GM12878 (cell line): ENCODE data around the gene TCF4.

Experiments
- BHLHE40 ChIP-seq, 2 experiments: fragments of 450-650 bp in 1 of 2; IDR thresholded peaks; 2 replicates each; pipeline ENCODE4 v1.6.1; 2011 to 2017; ENCODE audit warnings: low read depth in 2 of 2, borderline replicate concordance in 1 of 2, improper control_type of control experiment in 1 of 2, low read length in 1 of 2, mild to moderate bottlenecking in 1 of 2
- BRCA1 ChIP-seq: IDR thresholded peaks from 2 replicates; pipeline ENCODE4 v1.6.1; 2011; ENCODE audit warnings: low read depth, low read length, improper control_type of control experiment
- CTCF ChIP-seq, 3 experiments: IDR thresholded peaks in 2 of 3; conservative IDR thresholded peaks in 1 of 3; 2 replicates each; pipeline ENCODE4 v1.5.1; 2011; ENCODE audit warnings: low read depth in 3 of 3, low read length in 3 of 3, mild to moderate bottlenecking in 3 of 3, control low read depth in 2 of 3, moderate library complexity in 2 of 3, inconsistent platforms in 1 of 3, mixed read lengths in 1 of 3; ENCODE audit not compliant: control insufficient read depth in 2 of 3, insufficient read depth in 1 of 3; ENCODE audit errors: extremely low read depth in 1 of 3
- E4F1 ChIP-seq: fragments of 450-650 bp; IDR thresholded peaks from 2 replicates; pipeline ENCODE4 v1.6.1; 2018; ENCODE audit warnings: borderline replicate concordance, mild to moderate bottlenecking; ENCODE audit not compliant: partially characterized antibody
- EGR1 ChIP-seq, 2 experiments: IDR thresholded peaks; 1 replicate in 1 of 2; 2 replicates in 1 of 2; pipeline ENCODE4 v1.6.1; 2011 to 2012; ENCODE audit warnings: low read depth in 2 of 2, low read length in 2 of 2, borderline replicate concordance in 1 of 2, mild to moderate bottlenecking in 1 of 2, moderate library complexity in 1 of 2
- HDAC2 ChIP-seq: fragments of 200-600 bp; sonication (generic); IDR thresholded peaks from 2 replicates; pipeline ENCODE4 v1.6.1; 2017
- HDAC6 ChIP-seq: fragments of 200-600 bp; sonication (generic); IDR thresholded peaks from one replicate; pipeline ENCODE4 v1.8.0; 2017; ENCODE audit warnings: antibody characterized with exemption; ENCODE audit not compliant: unreplicated experiment
- MEF2A ChIP-seq: IDR thresholded peaks from 2 replicates; pipeline ENCODE4 v1.6.1; 2011; ENCODE audit warnings: low read depth, mild to moderate bottlenecking, low read length, moderate library complexity; ENCODE audit not compliant: insufficient read depth
- POLR2A ChIP-seq: IDR thresholded peaks from 2 replicates; pipeline ENCODE4 v1.6.1; 2011; ENCODE audit warnings: low read depth, mild to moderate bottlenecking, low read length
- POLR2AphosphoS5 ChIP-seq: IDR thresholded peaks from 2 replicates; pipeline ENCODE4 v1.6.1; 2011; ENCODE audit warnings: mild to moderate bottlenecking, low read length, inconsistent platforms
- RAD21 ChIP-seq: IDR thresholded peaks from 2 replicates; pipeline ENCODE4 v1.6.1; 2011; ENCODE audit warnings: mild to moderate bottlenecking, low read depth, low read length, moderate library complexity; ENCODE audit not compliant: insufficient read depth
- SP1 ChIP-seq: IDR thresholded peaks from one replicate; pipeline ENCODE4 v1.6.1; 2011; ENCODE audit warnings: low read depth, low read length
- USF1 ChIP-seq: IDR thresholded peaks from 2 replicates; pipeline ENCODE4 v1.6.1; 2011; ENCODE audit warnings: borderline replicate concordance, low read depth, mild to moderate bottlenecking, moderate library complexity, mixed read lengths, low read length; ENCODE audit not compliant: insufficient read depth; ENCODE audit errors: extremely low read length
- USF2 ChIP-seq: IDR thresholded peaks from 2 replicates; pipeline ENCODE4 v1.6.1; 2011; ENCODE audit warnings: low read depth, low read length, improper control_type of control experiment, borderline replicate concordance

GRCh38 chr18:55173291-55173690 is 414.7 kb downstream of the TCF4 start:
- no peak for TF ChIP-seq CTCF (IDR thresholded peaks at IDR 0.05 in 2 of 3, conservative IDR thresholded peaks at IDR 0.05 in 1 of 3; ENCODE audit: control insufficient read depth in 2 of 3, extremely low read depth in 1 of 3, insufficient read depth in 1 of 3, low read depth in 3 of 3, low read length in 3 of 3)
- TF ChIP-seq POLR2A = no peak
- no peak for TF ChIP-seq HDAC2
- TF ChIP-seq E4F1 = no peak
- TF ChIP-seq MEF2A = no peak
- no peak for TF ChIP-seq HDAC6
- no peak for TF ChIP-seq POLR2AphosphoS5
- no peak for TF ChIP-seq USF2
- no peak for TF ChIP-seq BHLHE40 (IDR thresholded peaks at IDR 0.05; ENCODE audit: borderline replicate concordance in 1 of 2, low read depth in 2 of 2, low read length in 1 of 2)
- no peak for TF ChIP-seq EGR1 (IDR thresholded peaks at IDR 0.05; ENCODE audit: borderline replicate concordance in 1 of 2, low read depth in 2 of 2, low read length in 2 of 2)
- TF ChIP-seq USF1 = no peak
- TF ChIP-seq SP1 = no peak
- TF ChIP-seq BRCA1 = no peak
- no peak for TF ChIP-seq RAD21
